Spinal cord (tissue), 10 donors: ENCODE results near the gene ERFL. TPM values are rescaled to one million over a fixed set of nuclear protein-coding genes. Genes with fewer than 3 reads are reported as not detected.

ENCODE experiments used
- DNase-seq, 6 donors: peaks; one replicate each; pipeline versions ENCODE4 v3.0.0 to v3.0.0-alpha.2; 2013 to 2015; ENCODE audit warnings: low spot score in 6 of 6, low read depth in 4 of 6
- H3K27ac ChIP-seq: one replicate; pipeline ENCODE4 v1.5.1; 2013; ENCODE audit warnings: low read depth, low read length, control low read depth
- H3K27me3 ChIP-seq: one replicate; pipeline ENCODE4 v1.6.1; 2013; ENCODE audit warnings: low read length; ENCODE audit not compliant: control insufficient read depth, insufficient read depth
- H3K36me3 ChIP-seq: one replicate; pipeline ENCODE4 v1.6.1; 2013; ENCODE audit warnings: low read length; ENCODE audit not compliant: control insufficient read depth, insufficient read depth
- H3K4me1 ChIP-seq: one replicate; pipeline ENCODE4 v1.6.1; 2013; ENCODE audit warnings: low read length; ENCODE audit not compliant: control insufficient read depth, insufficient read depth
- H3K4me3 ChIP-seq: one replicate; pipeline ENCODE4 v1.5.1; 2013; ENCODE audit warnings: low read depth, low read length, control low read depth
- H3K9me3 ChIP-seq: one replicate; pipeline ENCODE4 v1.6.1; 2013; ENCODE audit warnings: low read length; ENCODE audit not compliant: control insufficient read depth, insufficient read depth
- WGBS: methylation state at CpG from one replicate; pipeline ENCODE4 v1.1.5; 2013; ENCODE audit warnings: missing lambda C conversion rate; ENCODE audit not compliant: insufficient coverage; 5-methylcytosine and 5-hydroxymethylcytosine counted together
- long read RNA-seq, 4 donors: transcript quantifications; one replicate each; lab custom pipeline, GENCODE V29; 2026
- polyA plus RNA-seq, 2 donors: library from polyadenylated mRNA; unstranded; fragments of 120-200 nt; gene quantifications; one replicate each; pipeline ENCODE4 v1.2.1, GENCODE V29; 2013; ENCODE audit not compliant: insufficient read length in 2 of 2
- total RNA-seq, 2 donors: library from RNA; depleted of rRNA in 1 of 2; stranded (reverse); fragments of 120-200 nt in 1 of 2; fragments of >200 nt in 1 of 2; gene quantifications; one replicate each; pipeline versions ENCODE4 v1.2.3 to v1.2.4, GENCODE V29; 2013 to 2014
- donor health status: healthy.

ERFL gene
- total RNA-seq (under 1 TPM in 1 of 2 donors, not detected in 1; 0.11 TPM), polyA plus RNA-seq (1 to 10 TPM in 1 of 2 donors, under 1 TPM in 1; 0.78 to 1.3 TPM)
- long read RNA-seq, donor 1, result 0 reads
- long read RNA-seq, donor 2, result 0 reads
- long read RNA-seq, donor 3, result 0 reads
- long read RNA-seq, donor 4, result 0 reads

GRCh38 chr19:41928221-41928683 is at the start of gene ERFL:
Gene ERFL (minus strand): TSS chr19:41928449. CDS start chr19:41912919, 15,530 bp downstream.
- 0% methylated on average over 37 of the region's 49 CpGs for WGBS
- H3K27ac ChIP-seq, result no peak within 1 kb of the TSS

GRCh38 chr19:41977916-41978315 is 49.7 kb upstream of the ERFL start:
- Histone ChIP-seq H3K27ac (no peak overlapping the region), H3K9me3 (no peaks in the 10 kb centered on the region), H3K4me1 (no peaks in the 10 kb centered on the region), H3K27me3 (no peaks in the 10 kb centered on the region), H3K4me3 (no peak overlapping the region), H3K36me3 (peaks cover 83% of the 10 kb centered on the region)
- DNase-seq, result no peak
- WGBS, result 90% methylated on average over 20 of the region's 22 CpGs

More at GRCh38 chr19:41928221-41928683, at the start of gene ERFL:
- no peaks in the 10 kb centered on the region for H3K9me3 ChIP-seq
- H3K27me3 ChIP-seq, result peaks cover 91% of the 10 kb centered on the region
- no peak within 1 kb of the TSS for H3K4me3 ChIP-seq
- H3K4me1 ChIP-seq, result peaks cover 22% of the 10 kb centered on the region
- peak in 2 of 6 donors; percentile 12 to 26 for DNase-seq
- no peaks in the 10 kb centered on the region for H3K36me3 ChIP-seq

- Histone ChIP-seq H3K9me3 (no peaks in the 10 kb centered on the region), H3K27me3 (no peaks in the 10 kb centered on the region), H3K4me3 (no peak overlapping the region), H3K36me3 (peaks cover 88% of the 10 kb centered on the region), H3K27ac (no peak overlapping the region), H3K4me1 (no peaks in the 10 kb centered on the region)
- no peak for DNase-seq
- WGBS, result 91% methylated on average over 5 of the region's 8 CpGs
Observed at GRCh38 chr19:41974652-41975051, 46.4 kb upstream of the ERFL start.

GRCh38 chr19:41971363-41971762 is 43.1 kb upstream of the ERFL start:
- 91% methylated on average over 7 of the region's 11 CpGs for WGBS
- H3K9me3 ChIP-seq, result no peaks in the 10 kb centered on the region

GRCh38 chr19:41969772-41970458 is 41.7 kb upstream of the ERFL start:
- no peak overlapping the region for H3K4me3 ChIP-seq
- no peak for DNase-seq
- peaks cover 87% of the 10 kb centered on the region for H3K36me3 ChIP-seq
- H3K27me3 ChIP-seq, result no peaks in the 10 kb centered on the region
- H3K27ac ChIP-seq, result no peak overlapping the region
- H3K9me3 ChIP-seq, result no peaks in the 10 kb centered on the region
- H3K4me1 ChIP-seq, result no peaks in the 10 kb centered on the region
- WGBS, result 94% methylated on average over 19 of the region's 19 CpGs

More at GRCh38 chr19:41971363-41971762, 43.1 kb upstream of the ERFL start:
- no peaks in the 10 kb centered on the region for H3K4me1 ChIP-seq
- DNase-seq, result no peak
- H3K36me3 ChIP-seq, result peaks cover 93% of the 10 kb centered on the region
- H3K27ac ChIP-seq, result no peak overlapping the region
- no peak overlapping the region for H3K4me3 ChIP-seq
- H3K27me3 ChIP-seq, result no peaks in the 10 kb centered on the region

GRCh38 chr19:41968751-41969595 is 40.7 kb upstream of the ERFL start:
- DNase-seq, result no peak
- Histone ChIP-seq H3K4me1 (no peaks in the 10 kb centered on the region), H3K36me3 (peaks cover 78% of the 10 kb centered on the region), H3K27me3 (no peaks in the 10 kb centered on the region), H3K27ac (no peak overlapping the region), H3K4me3 (no peak overlapping the region), H3K9me3 (no peaks in the 10 kb centered on the region)
- 85% methylated on average over 28 of the region's 28 CpGs for WGBS

GRCh38 chr19:41967054-41967783 is 39.0 kb upstream of the ERFL start:
- Histone ChIP-seq H3K36me3 (peaks cover 68% of the 10 kb centered on the region), H3K27me3 (no peaks in the 10 kb centered on the region), H3K27ac (no peak overlapping the region), H3K4me3 (no peak overlapping the region), H3K4me1 (no peaks in the 10 kb centered on the region), H3K9me3 (no peaks in the 10 kb centered on the region)
- WGBS, result 80% methylated on average over 26 of the region's 26 CpGs
- no peak for DNase-seq

GRCh38 chr19:41965106-41965505 is 36.9 kb upstream of the ERFL start:
- WGBS, result 78% methylated on average over 4 of the region's 5 CpGs
- peak in 1 of 6 donors; percentile 4 for DNase-seq
- Histone ChIP-seq H3K4me1 (no peaks in the 10 kb centered on the region), H3K36me3 (peaks cover 51% of the 10 kb centered on the region), H3K4me3 (no peak overlapping the region), H3K27me3 (no peaks in the 10 kb centered on the region), H3K9me3 (no peaks in the 10 kb centered on the region), H3K27ac (no peak overlapping the region)

- H3K9me3 ChIP-seq, result no peaks in the 10 kb centered on the region
- no peak overlapping the region for H3K4me3 ChIP-seq
- peaks cover 23% of the 10 kb centered on the region for H3K4me1 ChIP-seq
- no peak overlapping the region for H3K27ac ChIP-seq
- 96% methylated on average over 3 of the region's 5 CpGs for WGBS
- peaks cover 25% of the 10 kb centered on the region for H3K36me3 ChIP-seq
- H3K27me3 ChIP-seq, result no peaks in the 10 kb centered on the region
- DNase-seq, result no peak
Observed at GRCh38 chr19:41960973-41961372, 32.7 kb upstream of the ERFL start.
